Activated naive CD4-positive, alpha-beta T cell treated with anti-CD3 and anti-CD28 coated beads for 36 hours (primary cell): ENCODE results near the gene TRIM3. TPM values are rescaled to one million over a fixed set of nuclear protein-coding genes. Genes with fewer than 3 reads are reported as not detected.

Experiments used
- CTCF ChIA-PET: fragments of 350-600 bp; sonication (Branson Sonifier 250); formaldehyde crosslinking; loops from one replicate; lab custom pipeline; 2021; ENCODE audit warnings: antibody characterized with exemption; lab: Charles Lee
- DNase-seq: peaks from one replicate; pipeline ENCODE4 v3.0.0-alpha.2; 2020
- H3K27ac Mint-ChIP-seq: one replicate; pipeline ENCODE4 v1.8.0; 2021; ENCODE audit warnings: mild to moderate bottlenecking, mixed read lengths
- H3K27me3 Mint-ChIP-seq: one replicate; pipeline ENCODE4 v1.8.0; 2021; ENCODE audit warnings: low read depth, mixed read lengths
- H3K36me3 Mint-ChIP-seq: one replicate; pipeline ENCODE4 v1.8.0; 2021; ENCODE audit warnings: low read depth, mixed read lengths
- H3K4me1 Mint-ChIP-seq: one replicate; pipeline ENCODE4 v1.8.0; 2021; ENCODE audit warnings: low read depth, mixed read lengths
- H3K4me3 Mint-ChIP-seq: one replicate; pipeline ENCODE4 v1.8.0; 2021; ENCODE audit warnings: mild to moderate bottlenecking, moderate library complexity, mixed read lengths
- H3K9me3 Mint-ChIP-seq: one replicate; pipeline ENCODE4 v1.8.0; 2021; ENCODE audit warnings: mixed read lengths
- intact Hi-C: fragments of 100-400 bp; cut with micrococcal nuclease; formaldehyde crosslinking; loops from one replicate; pipeline ENCODE4 v1.15.1; 2023
- total RNA-seq, 2 experiments: library from RNA; stranded (reverse); gene quantifications; one replicate each; pipeline ENCODE4 v1.2.3, GENCODE V29; 2021

The TRIM3 gene
- total RNA-seq, 2 experiments from 2014 or later = 7.7 to 9.4 TPM

DNA sequence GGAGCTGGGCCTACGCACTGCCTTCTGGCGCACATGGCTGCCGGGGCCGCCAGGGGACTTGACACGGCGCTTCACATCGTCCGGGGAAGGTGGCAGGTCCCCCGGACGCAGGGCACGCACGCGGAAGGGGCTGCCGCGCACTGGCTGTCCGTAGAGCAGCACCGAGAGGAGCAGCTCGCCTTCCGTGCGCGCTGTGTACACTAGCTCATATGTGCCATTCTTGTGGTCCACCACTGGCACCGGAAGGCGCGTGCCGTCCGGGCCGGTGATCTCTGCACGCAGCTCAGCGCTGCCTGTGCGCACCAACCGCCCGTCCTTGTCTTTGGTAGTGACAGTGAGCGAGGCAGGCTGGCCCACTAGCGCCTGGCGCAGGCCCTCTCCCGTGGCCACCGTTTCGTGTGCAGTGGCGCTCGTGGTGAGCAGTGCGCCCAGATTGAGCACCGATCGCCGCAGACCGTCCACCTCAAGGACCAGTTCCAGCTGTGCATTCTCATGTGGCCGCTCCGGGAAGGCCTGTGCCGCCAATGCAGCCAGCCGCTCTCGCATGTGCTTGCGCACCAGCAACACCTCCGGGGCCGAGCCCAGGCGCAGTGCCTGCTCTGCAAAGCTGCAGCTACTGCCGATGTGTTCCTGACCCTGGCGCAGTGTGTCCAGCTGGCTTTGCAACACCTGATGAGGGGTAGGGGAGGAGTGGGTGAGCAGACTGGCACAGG, 17.2 kb downstream of the TRIM3 start:
- peaks cover 4% of the 10 kb centered on the region for H3K36me3 Mint-ChIP-seq
- no peaks in the 10 kb centered on the region for H3K27me3 Mint-ChIP-seq
- no peak for DNase-seq
- no peak overlapping the region for H3K4me3 Mint-ChIP-seq
- H3K9me3 Mint-ChIP-seq = no peaks in the 10 kb centered on the region
- H3K4me1 Mint-ChIP-seq = no peaks in the 10 kb centered on the region
- intact Hi-C loops = no loop called here
- H3K27ac Mint-ChIP-seq = no peak overlapping the region
- CTCF ChIA-PET = interaction anchor here (1.1 to 1.9 kb wide), 3 partner anchors 13 to 78 kb away, joined by 3 to 6 read pairs (median 5); no protein-coding TSS in a partner anchor

GRCh38 chr11:6455070-6455469, 18.7 kb downstream of the TRIM3 start:
- Mint-ChIP-seq H3K36me3 (peaks cover 2% of the 10 kb centered on the region), H3K4me3 (no peak overlapping the region), H3K4me1 (no peaks in the 10 kb centered on the region), H3K27me3 (no peaks in the 10 kb centered on the region), H3K9me3 (no peaks in the 10 kb centered on the region), H3K27ac (no peak overlapping the region)
- intact Hi-C loops = no loop called here
- CTCF ChIA-PET = interaction anchor here (1.0 to 1.5 kb wide), 5 partner anchors 9 to 76 kb away, joined by 3 to 12 read pairs (median 4); no protein-coding TSS in a partner anchor
- DNase-seq = no peak

- Mint-ChIP-seq H3K4me3 (no peak overlapping the region), H3K27ac (no peak overlapping the region), H3K9me3 (no peaks in the 10 kb centered on the region), H3K27me3 (no peaks in the 10 kb centered on the region), H3K36me3 (peaks cover 2% of the 10 kb centered on the region), H3K4me1 (no peaks in the 10 kb centered on the region)
- intact Hi-C loops = no loop called here
- DNase-seq = no peak
- CTCF ChIA-PET = interaction anchor here (1.2 to 2.4 kb wide), 4 partner anchors 10 to 99 kb away, joined by 3 to 12 read pairs (median 4); no protein-coding TSS in a partner anchor
Observed at GRCh38 chr11:6453152-6453551, 20.6 kb downstream of the TRIM3 start.

DNA sequence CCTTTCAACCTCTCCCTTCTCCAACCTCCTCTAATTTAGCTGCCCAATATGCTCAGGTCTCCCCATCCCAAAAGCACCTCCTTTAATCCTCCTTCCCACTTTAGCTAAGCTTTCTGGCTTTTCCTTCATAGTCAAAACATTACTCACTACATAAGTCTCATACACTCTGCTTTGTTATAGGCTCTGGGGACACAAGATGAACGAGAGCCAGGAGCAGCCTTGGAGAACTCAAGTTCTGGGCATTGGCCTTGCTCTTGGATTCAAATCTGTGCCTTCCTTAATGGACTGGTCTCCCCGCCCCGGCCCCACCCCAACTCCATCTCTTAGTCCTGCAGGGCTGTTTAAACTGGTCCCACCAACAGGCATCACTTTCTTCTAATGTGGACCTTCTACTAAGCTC, 21.5 kb downstream of the TRIM3 start:
- no peaks in the 10 kb centered on the region for H3K27me3 Mint-ChIP-seq
- CTCF ChIA-PET = interaction anchor here (0.6 to 2.4 kb wide), 4 partner anchors 9 to 98 kb away, joined by 3 to 12 read pairs (median 6); no protein-coding TSS in a partner anchor
- H3K4me3 Mint-ChIP-seq = no peak overlapping the region
- no peaks in the 10 kb centered on the region for H3K4me1 Mint-ChIP-seq
- DNase-seq = no peak
- no peaks in the 10 kb centered on the region for H3K9me3 Mint-ChIP-seq
- peaks cover 2% of the 10 kb centered on the region for H3K36me3 Mint-ChIP-seq
- intact Hi-C loops = no loop called here
- H3K27ac Mint-ChIP-seq = no peak overlapping the region

DNA sequence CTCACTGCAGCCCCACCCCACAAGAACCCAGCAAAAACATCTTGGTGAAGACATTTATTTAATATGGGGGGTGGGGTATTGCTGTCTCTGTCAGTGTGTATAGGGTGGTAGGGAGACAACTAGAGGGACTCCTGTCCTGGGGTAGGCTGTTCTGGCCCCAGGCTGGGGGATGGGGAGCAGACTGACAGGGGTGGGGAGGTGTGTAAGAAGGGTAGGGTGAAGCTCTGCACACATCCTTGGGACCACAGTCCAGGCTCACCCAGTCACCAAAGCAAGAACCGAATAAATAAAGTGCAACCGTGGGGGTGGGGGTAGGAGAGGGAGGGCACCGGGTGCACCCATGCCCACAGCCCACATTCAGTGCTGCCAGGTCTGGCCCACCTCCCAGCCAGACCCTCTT, 25.2 kb downstream of the TRIM3 start:
- no peak overlapping the region for H3K27ac Mint-ChIP-seq
- H3K9me3 Mint-ChIP-seq = no peaks in the 10 kb centered on the region
- no peaks in the 10 kb centered on the region for H3K36me3 Mint-ChIP-seq
- no peaks in the 10 kb centered on the region for H3K4me1 Mint-ChIP-seq
- intact Hi-C loops = no loop called here
- no peak overlapping the region for H3K4me3 Mint-ChIP-seq
- CTCF ChIA-PET = interaction anchor here (0.9 to 12.8 kb wide), 3 partner anchors 19 to 86 kb away, joined by 3 to 736 read pairs (median 5); partner anchors contain the start of gene SMPD1
- DNase-seq = no peak
- no peaks in the 10 kb centered on the region for H3K27me3 Mint-ChIP-seq

GRCh38 chr11:6443269-6444003, 30.3 kb downstream of the TRIM3 start:
- H3K9me3 Mint-ChIP-seq = no peaks in the 10 kb centered on the region
- DNase-seq = peak; percentile 69
- H3K27me3 Mint-ChIP-seq = no peaks in the 10 kb centered on the region
- intact Hi-C loops = loop anchor here (1.0 to 5.0 kb wide), 6 partner anchors 24 to 264 kb away; partner anchors contain the start of gene APBB1
- no peaks in the 10 kb centered on the region for H3K36me3 Mint-ChIP-seq
- no peak overlapping the region for H3K27ac Mint-ChIP-seq
- H3K4me1 Mint-ChIP-seq = no peaks in the 10 kb centered on the region
- H3K4me3 Mint-ChIP-seq = no peak overlapping the region
- CTCF ChIA-PET = interaction anchor here (0.6 to 12.8 kb wide), 34 partner anchors 9 to 314 kb away, joined by 3 to 736 read pairs (median 5); partner anchors contain the start of genes APBB1, SMPD1 and TRIM3

- Mint-ChIP-seq H3K36me3 (no peaks in the 10 kb centered on the region), H3K27me3 (no peaks in the 10 kb centered on the region), H3K4me1 (no peaks in the 10 kb centered on the region), H3K27ac (no peak overlapping the region), H3K4me3 (no peak overlapping the region), H3K9me3 (no peaks in the 10 kb centered on the region)
- DNase-seq = no peak
- CTCF ChIA-PET = interaction anchor here (0.9 to 12.8 kb wide), 19 partner anchors 10 to 88 kb away, joined by 3 to 736 read pairs (median 8); partner anchors contain the start of genes APBB1, SMPD1 and TRIM3
- intact Hi-C loops = loop anchor here (5.0 kb wide), 2 partner anchors 190 to 265 kb away; no protein-coding TSS in a partner anchor
Observed at GRCh38 chr11:6442441-6442840, 31.3 kb downstream of the TRIM3 start.

DNA sequence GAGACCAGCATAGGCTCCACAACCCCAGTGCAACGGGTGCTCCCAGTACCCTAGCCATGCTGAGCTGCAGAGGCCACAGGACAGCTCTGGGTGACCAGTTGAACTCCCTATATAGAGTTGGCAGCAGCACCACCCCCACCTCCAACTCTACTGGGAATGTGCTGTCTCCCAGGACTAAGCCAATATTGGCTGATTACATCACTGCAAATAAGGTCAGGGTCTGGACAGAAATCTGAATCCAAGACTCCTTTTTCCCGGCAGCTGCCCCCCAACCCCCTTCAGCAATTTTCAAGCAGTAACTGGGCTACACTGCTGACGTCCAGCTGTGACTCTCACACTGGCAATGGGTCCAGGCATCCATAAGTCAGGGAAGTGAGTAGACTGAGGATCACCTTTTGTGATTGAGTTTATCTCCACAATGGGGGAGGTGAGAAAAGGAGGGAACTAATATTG, 32.8 kb downstream of the TRIM3 start, which contains the start of gene HPX:
Gene HPX (minus strand): TSS at position 82 of the 453 bp plus-strand sequence. CDS start 24 bp downstream, at position 58.
- Mint-ChIP-seq H3K4me1 (no peaks in the 10 kb centered on the region), H3K9me3 (no peaks in the 10 kb centered on the region), H3K4me3 (no peak within 1 kb of the TSS), H3K27me3 (no peaks in the 10 kb centered on the region), H3K27ac (no peak within 1 kb of the TSS), H3K36me3 (no peaks in the 10 kb centered on the region)
- CTCF ChIA-PET = interaction anchor here (0.8 to 12.8 kb wide), 11 partner anchors 10 to 91 kb away, joined by 3 to 736 read pairs (median 4); partner anchors contain the start of gene SMPD1
- intact Hi-C loops = loop anchor here (5.0 kb wide), 2 partner anchors 189 to 266 kb away; no protein-coding TSS in a partner anchor
- no peak for DNase-seq

GRCh38 chr11:6438979-6439571, 34.7 kb downstream of the TRIM3 start:
- Mint-ChIP-seq H3K4me3 (no peak overlapping the region), H3K27me3 (no peaks in the 10 kb centered on the region), H3K36me3 (no peaks in the 10 kb centered on the region), H3K4me1 (peaks cover 2% of the 10 kb centered on the region), H3K27ac (no peak overlapping the region), H3K9me3 (no peaks in the 10 kb centered on the region)
- DNase-seq = peak; percentile 67
- intact Hi-C loops = loop anchor here (1.0 to 5.0 kb wide), 7 partner anchors 20 to 318 kb away; partner anchors contain the start of genes APBB1, ARFIP2, MRPL17 and SMPD1
- CTCF ChIA-PET = interaction anchor here (0.6 to 12.8 kb wide), 14 partner anchors 8 to 249 kb away, joined by 3 to 736 read pairs (median 3); partner anchors contain the start of genes SMPD1 and TIMM10B

DNA sequence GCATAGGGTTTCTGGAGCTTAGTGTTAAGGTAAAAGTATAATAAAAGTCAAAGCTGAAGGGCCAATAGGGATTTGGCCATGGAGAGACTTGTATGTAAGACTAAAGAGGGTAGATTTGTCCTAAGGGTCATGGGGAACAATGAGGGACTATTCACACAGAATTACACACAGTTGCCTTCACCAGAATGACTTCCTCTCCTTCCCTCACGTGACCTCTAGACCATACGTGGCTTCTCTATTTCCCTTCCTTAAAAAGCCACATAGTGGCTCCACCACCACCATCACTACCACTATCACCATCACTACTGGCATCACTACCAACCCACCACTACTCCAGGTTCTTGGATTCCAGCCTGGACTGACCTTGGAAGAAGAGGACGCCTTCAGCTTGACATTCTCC, 35.7 kb downstream of the TRIM3 start:
- peaks cover 2% of the 10 kb centered on the region for H3K4me1 Mint-ChIP-seq
- DNase-seq = no peak
- no peaks in the 10 kb centered on the region for H3K36me3 Mint-ChIP-seq
- H3K4me3 Mint-ChIP-seq = no peak overlapping the region
- intact Hi-C loops = loop anchor here (2.0 to 5.0 kb wide), 4 partner anchors 43 to 319 kb away; partner anchors contain the start of genes ARFIP2, MRPL17, SMPD1 and TIMM10B
- no peak overlapping the region for H3K27ac Mint-ChIP-seq
- H3K9me3 Mint-ChIP-seq = no peaks in the 10 kb centered on the region
- CTCF ChIA-PET = interaction anchor here (0.6 to 12.8 kb wide), 13 partner anchors 8 to 268 kb away, joined by 3 to 736 read pairs (median 3); partner anchors contain the start of gene SMPD1
- no peaks in the 10 kb centered on the region for H3K27me3 Mint-ChIP-seq

GRCh38 chr11:6437423-6437822, 36.3 kb downstream of the TRIM3 start:
- H3K4me1 Mint-ChIP-seq = peaks cover 2% of the 10 kb centered on the region
- intact Hi-C loops = loop anchor here (5.0 kb wide), 1 partner anchor 320 kb away; no protein-coding TSS in a partner anchor
- H3K9me3 Mint-ChIP-seq = no peaks in the 10 kb centered on the region
- no peak for DNase-seq
- no peak overlapping the region for H3K27ac Mint-ChIP-seq
- no peaks in the 10 kb centered on the region for H3K36me3 Mint-ChIP-seq
- CTCF ChIA-PET = interaction anchor here (0.9 to 12.8 kb wide), 7 partner anchors 7 to 267 kb away, joined by 3 to 736 read pairs (median 6); partner anchors contain the start of gene SMPD1
- H3K4me3 Mint-ChIP-seq = no peak overlapping the region
- no peaks in the 10 kb centered on the region for H3K27me3 Mint-ChIP-seq
